SK-N-MC (cell line): ENCODE measurements around the gene NPEPL1.

Source experiments
- DNase-seq: peaks from one replicate; pipeline ENCODE4 v3.0.0-alpha.2; 2011; ENCODE audit warnings: low read depth, low spot score
- H3K27ac ChIP-seq: fragments of 200-600 bp; sonication (generic); 2 replicates; pipeline ENCODE4 v1.5.1; 2016; ENCODE audit warnings: mixed run types
- H3K36me3 ChIP-seq: fragments of 200-600 bp; sonication (generic); 2 replicates; pipeline ENCODE4 v1.6.1; 2017; ENCODE audit warnings: antibody characterized with exemption, low read length, mixed read lengths; ENCODE audit not compliant: insufficient read depth
- H3K4me3 ChIP-seq: fragments of 200-600 bp; sonication (generic); 2 replicates; pipeline ENCODE4 v1.5.1; 2016
- H3K9ac ChIP-seq: fragments of 200-600 bp; sonication (generic); 2 replicates; pipeline ENCODE4 v1.8.0; 2017; ENCODE audit warnings: mixed run types, mixed read lengths; ENCODE audit not compliant: insufficient read length
- H3K9me3 ChIP-seq: fragments of 200-600 bp; sonication (generic); 2 replicates; pipeline ENCODE4 v1.6.1; 2017; ENCODE audit warnings: low read depth, mild to moderate bottlenecking, antibody characterized with exemption, low read length, moderate library complexity, mixed read lengths
- EZH2 ChIP-seq: fragments of 200-600 bp; sonication (generic); IDR thresholded peaks from one replicate; pipeline ENCODE4 v1.6.1; 2017; ENCODE audit warnings: antibody characterized with exemption
- FOXP2 ChIP-seq: optimal IDR thresholded peaks from 2 replicates; pipeline ENCODE3; 2011; ENCODE audit warnings: mild to moderate bottlenecking, moderate library complexity; ENCODE audit not compliant: insufficient read depth; ENCODE audit errors: extremely low read length, control extremely low read depth
- POLR2AphosphoS5 ChIP-seq: IDR thresholded peaks from 2 replicates; pipeline ENCODE4 v1.6.1; 2012; ENCODE audit warnings: mild to moderate bottlenecking, low read depth, low read length, borderline replicate concordance

The NPEPL1 gene

GRCh38 chr20:58655328-58656107 lies 37.1 kb upstream of the NPEPL1 start:
- Histone ChIP-seq H3K27ac (no peak overlapping the region), H3K4me3 (no peak overlapping the region), H3K9ac (no peak overlapping the region), H3K36me3 (peaks cover 9% of the 10 kb centered on the region; the same call in 1 of the 2 replicates), H3K9me3 (no peaks in the 10 kb centered on the region)
- no peak for TF ChIP-seq FOXP2
- TF ChIP-seq POLR2AphosphoS5: no peak
- TF ChIP-seq EZH2: no peak
- DNase-seq: no peak

GRCh38 chr20:58656831-58657230 lies 35.8 kb upstream of the NPEPL1 start:
- TF ChIP-seq FOXP2: no peak
- no peak for TF ChIP-seq POLR2AphosphoS5
- TF ChIP-seq EZH2: no peak
- Histone ChIP-seq H3K4me3 (no peak overlapping the region), H3K9ac (peak overlapping the region; percentile 24), H3K9me3 (no peaks in the 10 kb centered on the region), H3K36me3 (peaks cover 21% of the 10 kb centered on the region), H3K27ac (no peak overlapping the region)
- DNase-seq: no peak

- no peak for DNase-seq
- peaks cover 22% of the 10 kb centered on the region for H3K36me3 ChIP-seq
- H3K9me3 ChIP-seq: no peaks in the 10 kb centered on the region
- no peak overlapping the region for H3K4me3 ChIP-seq
- peak overlapping the region; percentile 24 for H3K9ac ChIP-seq
- no peak overlapping the region for H3K27ac ChIP-seq
- TF ChIP-seq FOXP2 (no peak), POLR2AphosphoS5 (no peak), EZH2 (no peak)
Measured at GRCh38 chr20:58657262-58657661, 35.3 kb upstream of the NPEPL1 start.

GRCh38 chr20:58657986-58658385 lies 34.6 kb upstream of the NPEPL1 start:
- Histone ChIP-seq H3K4me3 (no peak overlapping the region), H3K9me3 (no peaks in the 10 kb centered on the region), H3K9ac (peak overlapping the region; percentile 24), H3K27ac (no peak overlapping the region), H3K36me3 (peaks cover 24% of the 10 kb centered on the region)
- TF ChIP-seq EZH2 (no peak), POLR2AphosphoS5 (no peak), FOXP2 (no peak)
- DNase-seq: no peak

GRCh38 chr20:58658760-58659159 lies 33.8 kb upstream of the NPEPL1 start:
- TF ChIP-seq EZH2 (no peak), POLR2AphosphoS5 (no peak), FOXP2 (no peak)
- Histone ChIP-seq H3K36me3 (peaks cover 25% of the 10 kb centered on the region), H3K4me3 (no peak overlapping the region), H3K27ac (no peak overlapping the region), H3K9me3 (no peaks in the 10 kb centered on the region), H3K9ac (peak overlapping the region; percentile 24)
- no peak for DNase-seq

GRCh38 chr20:58659841-58660240 lies 32.8 kb upstream of the NPEPL1 start:
- Histone ChIP-seq H3K36me3 (peaks cover 21% of the 10 kb centered on the region), H3K9ac (no peak overlapping the region), H3K27ac (no peak overlapping the region), H3K4me3 (no peak overlapping the region), H3K9me3 (no peaks in the 10 kb centered on the region)
- TF ChIP-seq FOXP2: no peak
- no peak for TF ChIP-seq EZH2
- TF ChIP-seq POLR2AphosphoS5: no peak
- DNase-seq: no peak

- Histone ChIP-seq H3K27ac (no peak overlapping the region), H3K9me3 (no peaks in the 10 kb centered on the region), H3K4me3 (no peak overlapping the region), H3K9ac (no peak overlapping the region), H3K36me3 (peaks cover 21% of the 10 kb centered on the region)
- no peak for TF ChIP-seq EZH2
- TF ChIP-seq POLR2AphosphoS5: no peak
- no peak for TF ChIP-seq FOXP2
- no peak for DNase-seq
Measured at GRCh38 chr20:58660855-58661597, 31.6 kb upstream of the NPEPL1 start.
